ENCODE results near the gene KDM4B.

DNA sequence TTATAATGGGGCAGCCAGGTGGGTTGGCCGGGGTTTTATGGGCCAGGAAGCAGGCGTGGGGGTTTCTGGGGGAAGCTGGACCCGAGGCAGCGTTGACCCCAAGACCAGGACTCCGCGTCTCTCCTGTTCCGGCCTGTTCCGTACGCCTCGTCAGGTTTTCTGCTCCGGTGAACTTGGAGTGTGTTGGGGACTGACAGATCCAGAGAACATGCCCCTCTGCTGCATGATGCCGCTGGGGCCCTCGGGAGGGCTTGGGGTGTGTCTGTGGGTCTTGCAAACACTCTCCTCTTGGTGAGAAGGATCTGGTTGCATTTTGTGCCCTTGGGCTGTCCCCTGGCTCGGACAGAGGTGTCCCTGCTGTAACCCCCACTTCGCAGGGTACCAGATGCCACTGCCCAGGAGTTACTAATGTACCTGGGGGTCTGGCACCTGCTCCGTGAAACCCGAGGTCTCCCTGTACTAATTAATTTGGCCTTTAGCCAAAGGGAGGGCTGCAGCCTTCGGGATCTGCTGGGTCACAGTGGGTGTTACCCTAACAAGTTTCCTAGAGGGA lies 15.6 kb downstream of the KDM4B start:
- TF ChIP-seq, protein P1, sequence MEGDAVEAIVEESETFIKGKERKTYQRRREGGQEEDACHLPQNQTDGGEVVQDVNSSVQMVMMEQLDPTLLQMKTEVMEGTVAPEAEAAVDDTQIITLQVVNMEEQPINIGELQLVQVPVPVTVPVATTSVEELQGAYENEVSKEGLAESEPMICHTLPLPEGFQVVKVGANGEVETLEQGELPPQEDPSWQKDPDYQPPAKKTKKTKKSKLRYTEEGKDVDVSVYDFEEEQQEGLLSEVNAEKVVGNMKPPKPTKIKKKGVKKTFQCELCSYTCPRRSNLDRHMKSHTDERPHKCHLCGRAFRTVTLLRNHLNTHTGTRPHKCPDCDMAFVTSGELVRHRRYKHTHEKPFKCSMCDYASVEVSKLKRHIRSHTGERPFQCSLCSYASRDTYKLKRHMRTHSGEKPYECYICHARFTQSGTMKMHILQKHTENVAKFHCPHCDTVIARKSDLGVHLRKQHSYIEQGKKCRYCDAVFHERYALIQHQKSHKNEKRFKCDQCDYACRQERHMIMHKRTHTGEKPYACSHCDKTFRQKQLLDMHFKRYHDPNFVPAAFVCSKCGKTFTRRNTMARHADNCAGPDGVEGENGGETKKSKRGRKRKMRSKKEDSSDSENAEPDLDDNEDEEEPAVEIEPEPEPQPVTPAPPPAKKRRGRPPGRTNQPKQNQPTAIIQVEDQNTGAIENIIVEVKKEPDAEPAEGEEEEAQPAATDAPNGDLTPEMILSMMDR (conservative IDR thresholded peaks at IDR 0.05): no peak
- TF ChIP-seq ZFX (IDR thresholded peaks at IDR 0.05): no peak

Measured in C4-2B (cell line).